Panc1 (cell line): Measurements from ENCODE around the gene AGAP1. TPM values are rescaled to one million over a fixed set of nuclear protein-coding genes. Genes with fewer than 3 reads are reported as not detected.

Experiments
- ATAC-seq: fragments of 200-7000 bp; cut with Tn5 transposase; 2 replicates; pipeline ENCODE4 v1.9.1; 2020; ENCODE audit warnings: mild to moderate bottlenecking, moderate library complexity
- BruUV-seq: library from RNA; stranded (reverse); fragments of 400-500 nt; replicated peaks from 2 replicates; lab custom pipeline; 2021; lab: Mats Ljungman, UMichigan
- CTCF ChIA-PET: fragments of 300-600 bp; sonication (Branson Sonifier 250); formaldehyde crosslinking; loops from one replicate; lab custom pipeline; 2022; ENCODE audit warnings: antibody characterized with exemption; lab: Charles Lee
- POLR2A ChIA-PET: fragments of 300-600 bp; sonication (Branson Sonifier 250); formaldehyde crosslinking; loops from one replicate; lab custom pipeline; 2022; ENCODE audit warnings: antibody characterized with exemption; lab: Charles Lee
- DNase-seq: peaks from one replicate; pipeline ENCODE4 v3.0.0-alpha.2; 2010; ENCODE audit warnings: low read depth, low spot score
- H3K27ac ChIP-seq: 2 replicates; pipeline ENCODE4 v1.5.1; 2011; ENCODE audit warnings: mild to moderate bottlenecking, low read length, inconsistent platforms
- H3K27me3 ChIP-seq: fragments of 200-500 bp; sonication (Bioruptor generic); 2 replicates; pipeline ENCODE4 v1.6.0; 2014; ENCODE audit warnings: low read length, inconsistent platforms; ENCODE audit not compliant: control insufficient read depth, insufficient read depth
- H3K36me3 ChIP-seq: fragments of 200-500 bp; sonication (Bioruptor generic); 2 replicates; pipeline ENCODE4 v1.5.1; 2014; ENCODE audit warnings: inconsistent platforms, mild to moderate bottlenecking, low read length, moderate library complexity; ENCODE audit not compliant: control insufficient read depth, insufficient read depth
- H3K4me1 ChIP-seq: 2 replicates; pipeline ENCODE4 v1.5.1; 2011; ENCODE audit warnings: inconsistent platforms, mild to moderate bottlenecking, low read length, moderate library complexity; ENCODE audit not compliant: control insufficient read depth, insufficient read depth
- H3K4me3 ChIP-seq, 2 experiments: 2 replicates each; pipeline ENCODE4 v1.5.1; 2011 to 2012; ENCODE audit warnings: low read depth in 2 of 2, low read length in 2 of 2, mild to moderate bottlenecking in 2 of 2, inconsistent platforms in 1 of 2, moderate library complexity in 1 of 2
- H3K9me3 ChIP-seq: fragments of 200-500 bp; sonication (Bioruptor generic); 2 replicates; pipeline ENCODE4 v1.5.1; 2014; ENCODE audit warnings: low read depth, mild to moderate bottlenecking, inconsistent platforms, low read length, moderate library complexity; ENCODE audit not compliant: control insufficient read depth, insufficient read depth
- POLR2AphosphoS5 ChIP-seq: IDR thresholded peaks from 2 replicates; pipeline ENCODE4 v1.6.1; 2012; ENCODE audit warnings: mild to moderate bottlenecking, low read depth, low read length, moderate library complexity
- SIN3A ChIP-seq: IDR thresholded peaks from 2 replicates; pipeline ENCODE4 v1.6.1; 2012; ENCODE audit warnings: low read depth, mild to moderate bottlenecking, low read length, moderate library complexity, borderline replicate concordance; ENCODE audit not compliant: insufficient read depth
- TCF7L2 ChIP-seq: IDR thresholded peaks from 2 replicates; pipeline ENCODE4 v1.6.1; 2011; ENCODE audit warnings: mild to moderate bottlenecking, low read depth, low read length, inconsistent platforms
- in situ Hi-C: cut with HindIII; loops from 2 replicates; pipeline ENCODE4 v1.10.0; 2016; ENCODE audit warnings: low sequenced_read_pairs, low pct_unique_long_range_greater_than_20kb
- intact Hi-C: fragments of 100-400 bp; cut with micrococcal nuclease; formaldehyde crosslinking; loops from one replicate; pipeline ENCODE4 v1.10.0; 2022; ENCODE audit not compliant: unreplicated experiment
- total RNA-seq: library from RNA; stranded (reverse); gene quantifications from one replicate; pipeline ENCODE4 v1.2.1, GENCODE V29; 2021; ENCODE audit not compliant: unreplicated experiment
- TF ChIP-seq, protein P1 (sequence below), 2 experiments: IDR thresholded peaks; 2 replicates each; pipeline ENCODE4 v1.6.1; 2011 to 2012; ENCODE audit warnings: low read depth in 2 of 2, control low read depth in 1 of 2, low read length in 1 of 2, mild to moderate bottlenecking in 1 of 2, moderate library complexity in 1 of 2; ENCODE audit not compliant: insufficient read depth in 1 of 2
- TF ChIP-seq, protein P2 (sequence below): fragments of 450-650 bp; IDR thresholded peaks from 2 replicates; pipeline ENCODE4 v1.5.1; 2017; ENCODE audit warnings: mild to moderate bottlenecking

Gene AGAP1
- total RNA-seq, 1 experiment from 2014 or later: 38.9 TPM

DNA sequence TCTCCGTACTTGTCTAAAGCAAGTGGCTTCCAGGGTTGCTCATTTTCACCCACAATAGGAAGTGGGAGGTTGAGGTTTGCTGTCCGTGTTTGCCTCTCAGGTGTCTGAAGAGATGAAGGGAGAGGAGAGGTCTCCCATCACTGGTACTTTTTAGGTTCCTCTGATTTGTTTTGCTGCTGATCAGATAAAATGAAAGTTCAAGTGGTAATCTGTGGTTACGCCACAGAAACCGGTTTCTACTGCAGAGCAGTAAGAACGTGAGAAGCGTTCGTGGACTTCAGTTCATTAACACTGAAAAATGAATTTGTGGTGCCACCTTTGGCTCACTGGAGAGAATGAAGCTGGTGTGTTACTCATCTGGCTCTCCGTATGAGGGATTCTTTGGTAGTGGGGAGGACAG is 556.1 kb downstream of the AGAP1 start:
- intact Hi-C loops: no loop called here
- Histone ChIP-seq H3K36me3 (no peaks in the 10 kb centered on the region), H3K27ac (no peak overlapping the region), H3K27me3 (no peaks in the 10 kb centered on the region), H3K4me1 (no peaks in the 10 kb centered on the region), H3K9me3 (no peaks in the 10 kb centered on the region), H3K4me3 (no peak overlapping the region)
- TF ChIP-seq TCF7L2 (no peak), POLR2AphosphoS5 (no peak), SIN3A (no peak)
- TF ChIP-seq, protein P1, sequence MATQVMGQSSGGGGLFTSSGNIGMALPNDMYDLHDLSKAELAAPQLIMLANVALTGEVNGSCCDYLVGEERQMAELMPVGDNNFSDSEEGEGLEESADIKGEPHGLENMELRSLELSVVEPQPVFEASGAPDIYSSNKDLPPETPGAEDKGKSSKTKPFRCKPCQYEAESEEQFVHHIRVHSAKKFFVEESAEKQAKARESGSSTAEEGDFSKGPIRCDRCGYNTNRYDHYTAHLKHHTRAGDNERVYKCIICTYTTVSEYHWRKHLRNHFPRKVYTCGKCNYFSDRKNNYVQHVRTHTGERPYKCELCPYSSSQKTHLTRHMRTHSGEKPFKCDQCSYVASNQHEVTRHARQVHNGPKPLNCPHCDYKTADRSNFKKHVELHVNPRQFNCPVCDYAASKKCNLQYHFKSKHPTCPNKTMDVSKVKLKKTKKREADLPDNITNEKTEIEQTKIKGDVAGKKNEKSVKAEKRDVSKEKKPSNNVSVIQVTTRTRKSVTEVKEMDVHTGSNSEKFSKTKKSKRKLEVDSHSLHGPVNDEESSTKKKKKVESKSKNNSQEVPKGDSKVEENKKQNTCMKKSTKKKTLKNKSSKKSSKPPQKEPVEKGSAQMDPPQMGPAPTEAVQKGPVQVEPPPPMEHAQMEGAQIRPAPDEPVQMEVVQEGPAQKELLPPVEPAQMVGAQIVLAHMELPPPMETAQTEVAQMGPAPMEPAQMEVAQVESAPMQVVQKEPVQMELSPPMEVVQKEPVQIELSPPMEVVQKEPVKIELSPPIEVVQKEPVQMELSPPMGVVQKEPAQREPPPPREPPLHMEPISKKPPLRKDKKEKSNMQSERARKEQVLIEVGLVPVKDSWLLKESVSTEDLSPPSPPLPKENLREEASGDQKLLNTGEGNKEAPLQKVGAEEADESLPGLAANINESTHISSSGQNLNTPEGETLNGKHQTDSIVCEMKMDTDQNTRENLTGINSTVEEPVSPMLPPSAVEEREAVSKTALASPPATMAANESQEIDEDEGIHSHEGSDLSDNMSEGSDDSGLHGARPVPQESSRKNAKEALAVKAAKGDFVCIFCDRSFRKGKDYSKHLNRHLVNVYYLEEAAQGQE (IDR thresholded peaks at IDR 0.05; ENCODE audit: insufficient read depth in 1 of 2, low read depth in 2 of 2, low read length in 1 of 2): no peak
- TF ChIP-seq, protein P2, sequence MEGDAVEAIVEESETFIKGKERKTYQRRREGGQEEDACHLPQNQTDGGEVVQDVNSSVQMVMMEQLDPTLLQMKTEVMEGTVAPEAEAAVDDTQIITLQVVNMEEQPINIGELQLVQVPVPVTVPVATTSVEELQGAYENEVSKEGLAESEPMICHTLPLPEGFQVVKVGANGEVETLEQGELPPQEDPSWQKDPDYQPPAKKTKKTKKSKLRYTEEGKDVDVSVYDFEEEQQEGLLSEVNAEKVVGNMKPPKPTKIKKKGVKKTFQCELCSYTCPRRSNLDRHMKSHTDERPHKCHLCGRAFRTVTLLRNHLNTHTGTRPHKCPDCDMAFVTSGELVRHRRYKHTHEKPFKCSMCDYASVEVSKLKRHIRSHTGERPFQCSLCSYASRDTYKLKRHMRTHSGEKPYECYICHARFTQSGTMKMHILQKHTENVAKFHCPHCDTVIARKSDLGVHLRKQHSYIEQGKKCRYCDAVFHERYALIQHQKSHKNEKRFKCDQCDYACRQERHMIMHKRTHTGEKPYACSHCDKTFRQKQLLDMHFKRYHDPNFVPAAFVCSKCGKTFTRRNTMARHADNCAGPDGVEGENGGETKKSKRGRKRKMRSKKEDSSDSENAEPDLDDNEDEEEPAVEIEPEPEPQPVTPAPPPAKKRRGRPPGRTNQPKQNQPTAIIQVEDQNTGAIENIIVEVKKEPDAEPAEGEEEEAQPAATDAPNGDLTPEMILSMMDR: no peak
- POLR2A ChIA-PET: no interaction called here
- ATAC-seq: no peak
- in situ Hi-C loops: no loop called here
- no peak for DNase-seq
- CTCF ChIA-PET: no interaction called here
- no TSS peak for BruUV-seq

DNA sequence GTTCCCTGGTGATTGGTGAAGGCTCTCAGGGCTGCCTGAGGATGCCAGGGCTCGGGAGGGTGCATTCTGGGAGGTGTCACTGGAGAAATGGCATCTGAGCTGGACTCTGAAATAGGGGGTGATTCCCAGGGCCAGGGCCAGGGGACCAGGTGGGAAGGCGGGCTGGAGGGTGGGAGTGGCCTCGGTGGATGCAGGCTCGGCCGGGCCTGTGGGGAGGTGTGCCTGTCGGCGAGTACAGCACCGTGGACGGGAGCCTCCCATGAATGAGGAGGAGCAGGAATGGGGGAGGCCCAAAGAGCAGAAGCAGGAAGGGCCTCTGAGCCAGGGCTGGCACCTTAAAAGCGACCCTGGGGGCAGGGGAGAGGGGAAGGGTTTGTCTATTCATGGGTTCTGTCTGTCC is 557.5 kb downstream of the AGAP1 start:
- intact Hi-C loops (no loop called here), in situ Hi-C loops (no loop called here)
- Histone ChIP-seq H3K4me1 (no peaks in the 10 kb centered on the region), H3K9me3 (no peaks in the 10 kb centered on the region), H3K36me3 (no peaks in the 10 kb centered on the region), H3K27me3 (no peaks in the 10 kb centered on the region), H3K4me3 (no peak overlapping the region), H3K27ac (no peak overlapping the region)
- ChIA-PET CTCF (no interaction called here), POLR2A (no interaction called here)
- DNase-seq (no peak), ATAC-seq (no peak)
- TF ChIP-seq, protein P2: no peak
- TF ChIP-seq, protein P1 (IDR thresholded peaks at IDR 0.05; ENCODE audit: insufficient read depth in 1 of 2, low read depth in 2 of 2, low read length in 1 of 2): no peak
- TF ChIP-seq SIN3A: no peak
- no peak for TF ChIP-seq TCF7L2
- no peak for TF ChIP-seq POLR2AphosphoS5
- BruUV-seq: no TSS peak
